Thyroid gland (tissue), 4 donors: Measurements from ENCODE around the gene JMJD1C. TPM values are rescaled to one million over a fixed set of nuclear protein-coding genes. Genes with fewer than 3 reads are reported as not detected.

Source experiments
- DNase-seq, 2 donors: peaks; one replicate each; pipeline ENCODE4 v3.0.0-alpha.2; 2019
- H3K27ac ChIP-seq, 3 donors: fragments of 200-600 bp; sonication (generic); 1 replicate in 2 of 3; 2 replicates in 1 of 3; pipeline ENCODE4 v1.5.1; 2016 to 2019; ENCODE audit warnings: mild to moderate bottlenecking in 1 of 3, moderate library complexity in 1 of 3
- H3K27me3 ChIP-seq: fragments of 200-600 bp; sonication (generic); one replicate; pipeline ENCODE4 v1.5.1; 2019
- H3K36me3 ChIP-seq, 2 donors: fragments of 200-600 bp; sonication (generic); one replicate each; pipeline ENCODE4 v1.5.1; 2016 to 2019
- H3K4me1 ChIP-seq, 2 donors: fragments of 200-600 bp; sonication (generic); one replicate each; pipeline ENCODE4 v1.5.1; 2017 to 2019
- H3K4me3 ChIP-seq, 3 donors: fragments of 200-600 bp; sonication (generic); replicated peaks in 1 of 3; 1 replicate in 2 of 3; 2 replicates in 1 of 3; pipeline ENCODE4 v1.5.1; 2016; ENCODE audit warnings: mild to moderate bottlenecking in 1 of 3
- H3K9me3 ChIP-seq: fragments of 200-600 bp; sonication (generic); one replicate; pipeline ENCODE4 v1.5.1; 2017
- CTCF ChIP-seq, 6 experiments: fragments of 200-600 bp in 3 of 6; fragments of 450-650 bp in 3 of 6; sonication (generic) in 3 of 6; IDR thresholded peaks; one replicate each; pipeline ENCODE4 v1.5.1; 2016 to 2019; ENCODE audit warnings: antibody characterized with exemption in 6 of 6, mild to moderate bottlenecking in 2 of 6, inconsistent platforms in 1 of 6, moderate library complexity in 1 of 6
- POLR2A ChIP-seq, 2 donors: fragments of 450-650 bp; IDR thresholded peaks; one replicate each; pipeline ENCODE4 v1.6.1; 2017; ENCODE audit warnings: antibody characterized with exemption in 2 of 2, mild to moderate bottlenecking in 2 of 2, moderate library complexity in 1 of 2
- WGBS, 2 donors: methylation state at CpG; one replicate each; pipeline ENCODE4 v1.1.5; 2017; 5-methylcytosine and 5-hydroxymethylcytosine counted together
- intact Hi-C: fragments of 100-400 bp; cut with DNase I; formaldehyde crosslinking; loops from one replicate; pipeline ENCODE4 v1.15.1; 2023
- total RNA-seq, 4 donors: library from RNA; depleted of rRNA; stranded (reverse); fragments of >200 nt; gene quantifications; one replicate each; pipeline ENCODE4 v1.2.3, GENCODE V29; 2016

Gene JMJD1C
- total RNA-seq, 4 donors from 2014 or later = 120 to 168 (median 136) TPM

GRCh38 chr10:63491588-63492316, 26.0 kb upstream of the JMJD1C start:
- intact Hi-C loops = no loop called here
- WGBS, 2 donors = 58 to 63% methylated on average over 8 of the region's 8 CpGs
- peak overlapping the region; percentile 52 to 70 (median 56) for H3K27ac ChIP-seq
- no peak overlapping the region for H3K4me3 ChIP-seq
- no peaks in the 10 kb centered on the region for H3K27me3 ChIP-seq
- TF ChIP-seq CTCF (IDR thresholded peaks at IDR 0.05) (no peak), POLR2A (IDR thresholded peaks at IDR 0.05) (no peak)
- no peaks in the 10 kb centered on the region for H3K36me3 ChIP-seq
- peaks cover 15 to 20% of the 10 kb centered on the region in 2 donors for H3K4me1 ChIP-seq
- H3K9me3 ChIP-seq = no peaks in the 10 kb centered on the region
- DNase-seq = peak; percentile 50 to 53

- H3K36me3 ChIP-seq = no peaks in the 10 kb centered on the region
- H3K27ac ChIP-seq = no peak overlapping the region
- H3K27me3 ChIP-seq = no peaks in the 10 kb centered on the region
- WGBS, 2 donors = 96 to 97% methylated on average over 3 of the region's 3 CpGs
- DNase-seq = no peak
- TF ChIP-seq POLR2A (IDR thresholded peaks at IDR 0.05) = no peak
- TF ChIP-seq CTCF (IDR thresholded peaks at IDR 0.05) = no peak
- no peaks in the 10 kb centered on the region for H3K9me3 ChIP-seq
- H3K4me3 ChIP-seq = no peak overlapping the region
- intact Hi-C loops = no loop called here
- H3K4me1 ChIP-seq = peaks cover 22 to 33% of the 10 kb centered on the region in 2 donors
Measured at GRCh38 chr10:63489838-63490237, 24.1 kb upstream of the JMJD1C start.

GRCh38 chr10:63487990-63488389, 22.2 kb upstream of the JMJD1C start:
- H3K27ac ChIP-seq = no peak overlapping the region
- WGBS, 2 donors = 90 to 94% methylated on average over 3 of the region's 3 CpGs
- no peak for DNase-seq
- no peaks in the 10 kb centered on the region for H3K9me3 ChIP-seq
- TF ChIP-seq CTCF (IDR thresholded peaks at IDR 0.05) = no peak
- TF ChIP-seq POLR2A (IDR thresholded peaks at IDR 0.05) = no peak
- peaks cover 25 to 33% of the 10 kb centered on the region in 2 donors for H3K4me1 ChIP-seq
- no peaks in the 10 kb centered on the region for H3K36me3 ChIP-seq
- intact Hi-C loops = no loop called here
- no peaks in the 10 kb centered on the region for H3K27me3 ChIP-seq
- no peak overlapping the region for H3K4me3 ChIP-seq

- Histone ChIP-seq H3K4me3 (no peak overlapping the region), H3K9me3 (no peaks in the 10 kb centered on the region), H3K36me3 (no peaks in the 10 kb centered on the region), H3K27ac (no peak overlapping the region), H3K27me3 (no peaks in the 10 kb centered on the region), H3K4me1 (peaks cover 23 to 26% of the 10 kb centered on the region in 2 donors)
- DNase-seq = no peak
- TF ChIP-seq CTCF (IDR thresholded peaks at IDR 0.05) (no peak), POLR2A (IDR thresholded peaks at IDR 0.05) (no peak)
- 96 to 98% methylated on average over 1 of the region's 1 CpG for WGBS, 2 donors
- intact Hi-C loops = no loop called here
Measured at GRCh38 chr10:63483983-63484382, 18.2 kb upstream of the JMJD1C start.

- H3K9me3 ChIP-seq = no peaks in the 10 kb centered on the region
- peak overlapping the region in 1 of 3 donors; percentile 4 for H3K27ac ChIP-seq
- no peak overlapping the region for H3K4me3 ChIP-seq
- intact Hi-C loops = no loop called here
- no peaks in the 10 kb centered on the region for H3K27me3 ChIP-seq
- TF ChIP-seq POLR2A (IDR thresholded peaks at IDR 0.05) (no peak), CTCF (IDR thresholded peaks at IDR 0.05) (no peak)
- peaks cover 22 to 31% of the 10 kb centered on the region in 2 donors for H3K4me1 ChIP-seq
- no peak for DNase-seq
- no peaks in the 10 kb centered on the region for H3K36me3 ChIP-seq
- WGBS, 2 donors = 77 to 78% methylated on average over 6 of the region's 6 CpGs
Measured at GRCh38 chr10:63481815-63482421, 16.1 kb upstream of the JMJD1C start.
